ENCODE measurements around the gene COL27A1. TPM values are rescaled to one million over a fixed set of nuclear protein-coding genes. Genes with fewer than 3 reads are reported as not detected.

The COL27A1 gene
- total and polyA plus RNA-seq, 2 donors (not counting 1 experiment from before 2014, with no cell fraction given): 0.16 to 0.27 TPM

DNA sequence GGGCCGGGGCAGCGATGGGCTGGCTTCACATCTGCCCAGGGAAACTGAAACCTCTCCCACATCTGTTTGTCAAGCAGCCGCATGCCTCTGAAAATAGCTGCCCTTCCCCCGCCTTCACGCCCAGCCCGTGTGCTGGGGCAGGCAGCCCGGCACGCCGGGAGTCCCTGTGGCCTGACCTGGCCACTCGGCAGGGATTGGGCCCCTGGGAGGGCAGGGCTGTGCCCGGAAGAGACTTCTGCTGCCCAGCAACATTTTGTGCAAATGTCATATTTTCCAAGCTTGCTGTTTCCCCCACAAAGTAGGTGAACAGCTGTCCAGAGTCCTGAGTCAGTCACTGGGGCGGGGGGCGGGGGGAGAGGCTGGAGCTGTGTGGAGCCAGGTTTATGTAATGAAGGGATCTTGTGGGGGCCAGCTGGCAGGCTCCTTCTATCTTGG lies 8.2 kb downstream of the COL27A1 start:
- Histone ChIP-seq H3K27ac (ENCODE audit: low read length in 2 of 2) (no peak overlapping the region), H3K9me3 (ENCODE audit: control extremely low read depth in 1 of 3, control insufficient read depth in 2 of 3, insufficient read depth in 1 of 3, low read length in 2 of 3) (peaks cover 0 to 2% (median 0%) of the 10 kb centered on the region in 3 donors), H3K36me3 (replicated peaks in 1 of 2; ENCODE audit: control extremely low read depth in 1 of 2, control insufficient read depth in 1 of 2, extremely low read depth in 1 of 2, insufficient read depth in 2 of 2, low read length in 1 of 2) (no peaks in the 10 kb centered on the region), H3K4me3 (ENCODE audit: control extremely low read depth in 1 of 5, extremely low read depth in 1 of 5, insufficient read depth in 1 of 5, low read depth in 2 of 5, low read length in 4 of 5) (no peak overlapping the region), H3K27me3 (replicated peaks in 1 of 4; ENCODE audit: control extremely low read depth in 1 of 4, control insufficient read depth in 3 of 4, insufficient read depth in 4 of 4, low read length in 3 of 4) (peaks cover 0 to 3% (median 0%) of the 10 kb centered on the region in 4 experiments), H2AFZ (ENCODE audit: insufficient read depth, low read depth, low read length, poor library complexity, severe bottlenecking) (no peak overlapping the region), H3K79me2 (ENCODE audit: control insufficient read depth, insufficient read depth, low read length) (no peaks in the 10 kb centered on the region), H3K4me1 (ENCODE audit: control insufficient read depth in 2 of 2, insufficient read depth in 2 of 2, low read length in 2 of 2) (no peaks in the 10 kb centered on the region), H3K4me2 (replicated peaks; ENCODE audit: low read depth, low read length, poor library complexity, severe bottlenecking) (no peak overlapping the region), H4K20me1 (ENCODE audit: control insufficient read depth, insufficient read depth, low read length, poor library complexity, severe bottlenecking) (no peaks in the 10 kb centered on the region), H3K9ac (ENCODE audit: low read length) (no peak overlapping the region)
- ChIA-PET POLR2A (no interaction called here), CTCF (no interaction called here)
- DNase-seq (no peak), ATAC-seq (ENCODE audit: low read depth) (no peak)
- Mint-ChIP-seq H3K4me1 (no peaks in the 10 kb centered on the region), H3K4me3 (no peak overlapping the region), H3K9me3 (ENCODE audit: insufficient read depth) (no peaks in the 10 kb centered on the region), H3K27ac (no peak overlapping the region), H3K27me3 (peaks cover 22% of the 10 kb centered on the region)
- intact Hi-C loops (cut with micrococcal nuclease): no loop called here
- 17% methylated on average over 11 of the region's 13 CpGs for WGBS (ENCODE audit: insufficient coverage)
- TF ChIP-seq, protein P1, sequence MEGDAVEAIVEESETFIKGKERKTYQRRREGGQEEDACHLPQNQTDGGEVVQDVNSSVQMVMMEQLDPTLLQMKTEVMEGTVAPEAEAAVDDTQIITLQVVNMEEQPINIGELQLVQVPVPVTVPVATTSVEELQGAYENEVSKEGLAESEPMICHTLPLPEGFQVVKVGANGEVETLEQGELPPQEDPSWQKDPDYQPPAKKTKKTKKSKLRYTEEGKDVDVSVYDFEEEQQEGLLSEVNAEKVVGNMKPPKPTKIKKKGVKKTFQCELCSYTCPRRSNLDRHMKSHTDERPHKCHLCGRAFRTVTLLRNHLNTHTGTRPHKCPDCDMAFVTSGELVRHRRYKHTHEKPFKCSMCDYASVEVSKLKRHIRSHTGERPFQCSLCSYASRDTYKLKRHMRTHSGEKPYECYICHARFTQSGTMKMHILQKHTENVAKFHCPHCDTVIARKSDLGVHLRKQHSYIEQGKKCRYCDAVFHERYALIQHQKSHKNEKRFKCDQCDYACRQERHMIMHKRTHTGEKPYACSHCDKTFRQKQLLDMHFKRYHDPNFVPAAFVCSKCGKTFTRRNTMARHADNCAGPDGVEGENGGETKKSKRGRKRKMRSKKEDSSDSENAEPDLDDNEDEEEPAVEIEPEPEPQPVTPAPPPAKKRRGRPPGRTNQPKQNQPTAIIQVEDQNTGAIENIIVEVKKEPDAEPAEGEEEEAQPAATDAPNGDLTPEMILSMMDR (IDR thresholded peaks at IDR 0.05): no peak
- TF ChIP-seq EZH2 (IDR thresholded peaks at IDR 0.05; ENCODE audit: borderline replicate concordance, insufficient read depth, low read depth, low read length, poor library complexity, severe bottlenecking): no peak

DNA sequence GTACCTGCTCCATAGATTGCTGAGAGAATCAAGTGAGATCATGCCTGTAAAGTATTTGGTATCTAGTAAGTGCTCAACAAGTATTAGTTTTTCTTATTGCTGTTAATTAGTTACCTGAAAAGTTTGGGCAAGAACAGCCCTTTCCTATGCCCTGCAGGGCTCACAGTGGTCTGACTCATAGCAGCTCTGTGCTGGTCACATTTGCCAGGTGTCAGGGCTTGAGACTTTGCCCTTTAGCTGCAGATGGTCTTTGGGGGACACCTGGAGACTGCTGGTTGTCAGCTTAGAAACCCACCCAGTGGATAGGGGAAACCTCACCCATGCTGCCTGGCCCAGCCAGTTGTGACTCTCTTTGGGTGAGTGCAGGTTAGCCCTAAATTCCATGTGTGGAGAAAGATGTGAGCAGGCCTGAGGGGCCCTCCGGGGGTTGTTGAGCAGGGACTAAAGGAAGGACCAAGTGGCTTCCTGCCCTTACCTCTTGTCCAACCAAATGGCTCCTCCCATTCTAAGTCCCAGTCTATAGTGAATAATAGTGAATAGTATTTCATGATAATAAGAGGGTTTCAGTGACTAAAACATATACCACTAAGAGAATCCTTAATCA lies 9.0 kb downstream of the COL27A1 start:
- intact Hi-C loops (cut with micrococcal nuclease): no loop called here
- DNase-seq: no peak
- no peaks in the 10 kb centered on the region for H3K4me1 Mint-ChIP-seq

More for the DNA sequence above, 9.0 kb downstream of the COL27A1 start:
- Mint-ChIP-seq H3K27me3 (peaks cover 20% of the 10 kb centered on the region), H3K4me3 (no peak overlapping the region), H3K27ac (no peak overlapping the region), H3K9me3 (ENCODE audit: insufficient read depth) (no peaks in the 10 kb centered on the region)
- no peak for ATAC-seq (ENCODE audit: low read depth)
- H3K27ac ChIP-seq (ENCODE audit: low read length in 2 of 2): no peak overlapping the region
- H3K9ac ChIP-seq (ENCODE audit: low read length): no peak overlapping the region
- POLR2A ChIA-PET: no interaction called here
- H4K20me1 ChIP-seq (ENCODE audit: control insufficient read depth, insufficient read depth, low read length, poor library complexity, severe bottlenecking): no peaks in the 10 kb centered on the region
- no CpG with 5 or more reads among the region's 1 CpG for WGBS (ENCODE audit: insufficient coverage)
- no peaks in the 10 kb centered on the region for H3K36me3 ChIP-seq (replicated peaks in 1 of 2; ENCODE audit: control extremely low read depth in 1 of 2, control insufficient read depth in 1 of 2, extremely low read depth in 1 of 2, insufficient read depth in 2 of 2, low read length in 1 of 2)
- H3K27me3 ChIP-seq (replicated peaks in 1 of 4; ENCODE audit: control extremely low read depth in 1 of 4, control insufficient read depth in 3 of 4, insufficient read depth in 4 of 4, low read length in 3 of 4): peaks cover 0 to 3% (median 0%) of the 10 kb centered on the region in 4 experiments
- no peak for TF ChIP-seq EZH2 (IDR thresholded peaks at IDR 0.05; ENCODE audit: borderline replicate concordance, insufficient read depth, low read depth, low read length, poor library complexity, severe bottlenecking)
- TF ChIP-seq, protein P1 (IDR thresholded peaks at IDR 0.05): no peak
- no peak overlapping the region for H3K4me2 ChIP-seq (replicated peaks; ENCODE audit: low read depth, low read length, poor library complexity, severe bottlenecking)
- peaks cover 0 to 2% (median 0%) of the 10 kb centered on the region in 3 donors for H3K9me3 ChIP-seq (ENCODE audit: control extremely low read depth in 1 of 3, control insufficient read depth in 2 of 3, insufficient read depth in 1 of 3, low read length in 2 of 3)
- H3K4me3 ChIP-seq (ENCODE audit: control extremely low read depth in 1 of 5, extremely low read depth in 1 of 5, insufficient read depth in 1 of 5, low read depth in 2 of 5, low read length in 4 of 5): no peak overlapping the region
- no peak overlapping the region for H2AFZ ChIP-seq (ENCODE audit: insufficient read depth, low read depth, low read length, poor library complexity, severe bottlenecking)
- no peaks in the 10 kb centered on the region for H3K79me2 ChIP-seq (ENCODE audit: control insufficient read depth, insufficient read depth, low read length)
- H3K4me1 ChIP-seq (ENCODE audit: control insufficient read depth in 2 of 2, insufficient read depth in 2 of 2, low read length in 2 of 2): no peaks in the 10 kb centered on the region
- CTCF ChIA-PET: no interaction called here
